Measurements from ENCODE around the gene TRIM10.

The TRIM10 gene

GRCh38 chr6:30188541-30188940 is 27.5 kb upstream of the TRIM10 start:
- DNase-seq (ENCODE audit: low read depth), result no peak
- TF ChIP-seq, protein P1, sequence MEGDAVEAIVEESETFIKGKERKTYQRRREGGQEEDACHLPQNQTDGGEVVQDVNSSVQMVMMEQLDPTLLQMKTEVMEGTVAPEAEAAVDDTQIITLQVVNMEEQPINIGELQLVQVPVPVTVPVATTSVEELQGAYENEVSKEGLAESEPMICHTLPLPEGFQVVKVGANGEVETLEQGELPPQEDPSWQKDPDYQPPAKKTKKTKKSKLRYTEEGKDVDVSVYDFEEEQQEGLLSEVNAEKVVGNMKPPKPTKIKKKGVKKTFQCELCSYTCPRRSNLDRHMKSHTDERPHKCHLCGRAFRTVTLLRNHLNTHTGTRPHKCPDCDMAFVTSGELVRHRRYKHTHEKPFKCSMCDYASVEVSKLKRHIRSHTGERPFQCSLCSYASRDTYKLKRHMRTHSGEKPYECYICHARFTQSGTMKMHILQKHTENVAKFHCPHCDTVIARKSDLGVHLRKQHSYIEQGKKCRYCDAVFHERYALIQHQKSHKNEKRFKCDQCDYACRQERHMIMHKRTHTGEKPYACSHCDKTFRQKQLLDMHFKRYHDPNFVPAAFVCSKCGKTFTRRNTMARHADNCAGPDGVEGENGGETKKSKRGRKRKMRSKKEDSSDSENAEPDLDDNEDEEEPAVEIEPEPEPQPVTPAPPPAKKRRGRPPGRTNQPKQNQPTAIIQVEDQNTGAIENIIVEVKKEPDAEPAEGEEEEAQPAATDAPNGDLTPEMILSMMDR (IDR thresholded peaks at IDR 0.05; ENCODE audit: insufficient read depth, low read depth, low read length, missing control alignments), result no peak
- no peak overlapping the region for H3K4me3 ChIP-seq (ENCODE audit: low read length)

GRCh38 chr6:30185846-30186484 is 25.0 kb upstream of the TRIM10 start:
- H3K4me3 ChIP-seq (ENCODE audit: low read length), result no peak overlapping the region
- TF ChIP-seq, protein P1 (IDR thresholded peaks at IDR 0.05; ENCODE audit: insufficient read depth, low read depth, low read length, missing control alignments), result no peak
- no peak for DNase-seq (ENCODE audit: low read depth)

GRCh38 chr6:30184417-30185031 is 23.5 kb upstream of the TRIM10 start:
- TF ChIP-seq, protein P1 (IDR thresholded peaks at IDR 0.05; ENCODE audit: insufficient read depth, low read depth, low read length, missing control alignments), result no peak
- DNase-seq (ENCODE audit: low read depth), result no peak
- H3K4me3 ChIP-seq (ENCODE audit: low read length), result no peak overlapping the region

GRCh38 chr6:30180145-30180544 is 19.1 kb upstream of the TRIM10 start:
- H3K4me3 ChIP-seq (ENCODE audit: low read length), result no peak overlapping the region
- DNase-seq (ENCODE audit: low read depth), result no peak
- TF ChIP-seq, protein P1 (IDR thresholded peaks at IDR 0.05; ENCODE audit: insufficient read depth, low read depth, low read length, missing control alignments), result no peak

- H3K4me3 ChIP-seq (ENCODE audit: low read length), result no peak overlapping the region
- TF ChIP-seq, protein P1 (IDR thresholded peaks at IDR 0.05; ENCODE audit: insufficient read depth, low read depth, low read length, missing control alignments), result no peak
- DNase-seq (ENCODE audit: low read depth), result no peak
These were observed 17.8 kb upstream of the TRIM10 start for GRCh38 chr6:30178837-30179236.

GRCh38 chr6:30175765-30176164 is 14.8 kb upstream of the TRIM10 start:
- TF ChIP-seq, protein P1 (IDR thresholded peaks at IDR 0.05; ENCODE audit: insufficient read depth, low read depth, low read length, missing control alignments), result no peak
- no peak overlapping the region for H3K4me3 ChIP-seq (ENCODE audit: low read length)
- no peak for DNase-seq (ENCODE audit: low read depth)

DNA sequence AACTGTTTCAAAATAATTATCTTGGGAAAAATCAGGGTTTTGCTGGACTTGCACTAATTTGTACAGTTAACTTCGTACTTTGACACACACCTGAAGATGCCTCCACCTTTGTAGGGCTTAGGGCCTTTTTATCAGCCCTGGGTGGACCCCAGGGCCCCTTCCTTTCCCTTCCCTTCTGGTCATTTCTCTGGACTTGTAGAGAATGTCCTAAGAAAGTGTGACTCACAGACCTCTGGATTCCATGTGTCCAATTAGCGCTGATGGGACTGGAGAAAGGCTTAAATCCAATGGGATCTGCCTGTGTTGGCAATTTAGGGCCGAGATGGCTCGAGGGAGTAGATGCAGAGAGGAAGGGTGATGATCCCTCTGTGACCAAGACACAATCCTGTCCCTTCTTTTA is 11.7 kb upstream of the TRIM10 start:
- TF ChIP-seq, protein P1 (IDR thresholded peaks at IDR 0.05; ENCODE audit: insufficient read depth, low read depth, low read length, missing control alignments), result no peak
- DNase-seq (ENCODE audit: low read depth), result no peak

More for the DNA sequence above, 11.7 kb upstream of the TRIM10 start:
- no peak overlapping the region for H3K4me3 ChIP-seq (ENCODE audit: low read length)
